Measurements from ENCODE around the gene GABRR3.
A peak's percentile ranks its signal among the peaks of the same experiment; 100 is the strongest.

GABRR3 gene

GRCh38 chr3:97991293-97991682 lies 43.8 kb downstream of the GABRR3 start:
- no peak for DNase-seq (ENCODE audit: low read depth in 2 of 3, low spot score in 1 of 3)

- DNase-seq (ENCODE audit: low read depth in 2 of 3, low spot score in 1 of 3), result no peak
Observed at GRCh38 chr3:97990624-97991292, 44.4 kb downstream of the GABRR3 start.

DNA sequence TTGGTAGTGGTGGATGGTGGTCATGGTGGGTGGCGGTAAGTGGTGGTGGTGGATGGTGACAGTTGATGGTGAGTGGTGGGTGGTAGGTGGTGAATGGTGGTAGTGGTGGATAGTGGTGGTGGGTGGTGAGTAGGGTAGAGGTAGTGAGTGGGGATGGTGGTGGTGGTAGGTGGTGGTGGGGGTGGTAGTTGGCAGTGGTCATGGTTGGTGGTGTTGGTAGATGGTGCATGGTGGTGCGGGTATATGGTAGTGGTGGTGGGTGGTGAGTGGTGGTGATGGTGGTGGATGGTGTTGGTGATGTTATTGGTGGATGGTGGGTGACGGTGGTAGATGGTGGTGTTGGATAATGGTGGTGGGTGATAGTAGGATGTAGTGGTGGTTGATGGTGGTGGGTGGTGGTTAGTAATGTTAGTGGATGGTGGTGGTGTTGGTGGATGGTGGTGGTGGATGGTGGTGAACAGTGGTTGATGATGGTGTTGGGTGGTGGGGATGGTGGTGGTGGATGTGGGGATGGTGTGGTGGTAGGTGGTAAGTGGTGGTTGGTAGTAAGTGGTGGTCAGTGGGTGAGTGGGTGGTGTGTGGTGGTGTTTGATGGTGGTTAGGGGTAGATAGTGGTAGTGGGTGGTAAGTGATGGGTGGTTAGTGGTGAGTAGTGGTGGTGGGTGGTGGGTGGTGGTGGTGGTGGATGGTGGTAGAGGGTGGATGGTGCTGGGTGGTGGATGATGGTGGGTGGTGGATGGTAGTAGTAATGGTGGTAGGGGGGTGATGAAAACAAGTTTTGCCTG lies 46.1 kb downstream of the GABRR3 start:
- DNase-seq (ENCODE audit: low read depth in 2 of 3, low spot score in 1 of 3), result no peak

DNA sequence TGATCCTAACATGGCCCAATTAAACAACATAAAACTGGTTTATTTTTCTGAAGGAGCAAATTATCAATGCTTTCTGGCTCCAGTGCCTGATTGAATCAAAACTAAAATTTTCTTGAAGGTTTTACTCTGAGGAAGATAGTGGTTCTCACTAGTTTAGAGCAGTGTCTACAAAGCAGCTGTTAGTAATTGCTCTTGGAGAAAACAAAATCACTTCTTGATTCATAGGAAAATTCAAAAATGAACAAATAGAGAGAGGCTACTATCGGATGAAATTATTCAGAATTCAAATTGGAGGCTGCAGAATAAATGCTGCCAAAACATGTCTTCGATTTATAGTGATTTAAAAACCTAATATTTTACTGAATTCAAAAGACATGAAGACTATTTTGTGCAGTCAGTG lies 47.8 kb downstream of the GABRR3 start:
- DNase-seq (ENCODE audit: low read depth in 2 of 3, low spot score in 1 of 3), result no peak

DNA sequence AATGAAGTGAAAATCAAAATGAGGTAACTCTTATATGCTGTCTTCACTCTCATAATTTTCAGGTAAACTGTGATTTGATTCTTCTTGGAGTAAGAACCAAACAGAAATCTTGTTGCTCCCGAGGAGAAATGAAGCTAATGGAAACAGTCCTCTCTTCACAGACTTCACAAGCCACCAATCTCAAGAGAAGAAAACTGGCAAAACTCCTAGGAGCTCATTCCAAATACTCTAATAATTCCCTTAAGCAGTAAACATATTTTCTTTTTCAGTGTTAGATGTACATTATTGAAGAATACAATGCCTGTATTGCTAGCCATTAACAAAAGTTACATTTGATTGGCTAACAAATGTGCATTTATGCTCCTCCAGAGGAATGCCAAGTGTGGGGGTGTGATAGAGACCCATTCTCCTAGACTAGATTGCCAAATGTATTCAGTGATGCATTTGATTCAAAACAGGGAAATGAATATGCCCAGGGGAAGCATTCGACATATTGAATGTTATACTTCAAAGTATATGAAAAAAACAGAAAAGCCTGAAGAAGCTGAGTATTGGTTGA lies 51.1 kb downstream of the GABRR3 start:
- DNase-seq (ENCODE audit: low read depth in 2 of 3, low spot score in 1 of 3), result no peak

DNA sequence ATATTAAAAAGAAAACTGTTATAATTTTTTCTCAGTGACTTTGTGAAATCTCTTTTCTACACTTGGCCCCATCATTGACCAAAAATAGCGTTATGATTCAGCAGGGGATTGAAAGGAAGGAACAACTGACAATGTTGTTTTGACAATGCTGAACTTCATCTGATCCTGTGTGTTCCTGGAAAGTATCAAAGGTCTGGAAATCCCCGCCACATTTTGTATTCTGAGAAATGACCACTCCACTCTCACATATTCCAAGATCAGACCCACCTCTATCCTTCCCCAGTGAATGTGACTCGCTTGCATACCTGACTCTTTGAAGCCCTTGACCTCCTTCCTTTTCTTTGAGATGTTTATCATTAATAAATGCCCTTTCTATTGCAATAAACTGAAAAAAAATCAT lies 53.2 kb downstream of the GABRR3 start:
- no peak for DNase-seq (ENCODE audit: low read depth in 2 of 3, low spot score in 1 of 3)

DNA sequence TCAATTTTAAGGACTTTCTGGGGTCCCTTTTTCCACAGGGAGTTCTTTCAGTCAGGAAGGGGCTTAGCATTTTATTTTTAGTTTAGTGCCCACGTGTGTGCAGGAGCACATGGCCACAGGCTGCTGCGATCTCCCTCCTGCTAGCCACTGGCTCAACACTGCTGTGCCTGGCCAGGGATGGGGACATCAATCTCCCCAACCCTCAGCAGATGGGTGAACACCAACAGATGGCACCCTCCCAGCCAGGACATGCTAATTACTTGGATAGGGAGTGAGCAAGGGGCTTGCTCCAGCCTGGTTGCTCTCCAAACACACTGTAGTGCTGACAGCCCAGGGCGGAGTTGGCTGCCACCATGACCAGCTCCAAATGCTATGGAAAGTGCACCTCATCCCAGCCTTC lies 55.5 kb downstream of the GABRR3 start:
- DNase-seq (ENCODE audit: low read depth in 2 of 3, low spot score in 1 of 3), result no peak

- no peak for DNase-seq (ENCODE audit: low read depth in 2 of 3, low spot score in 1 of 3)
Observed at GRCh38 chr3:97975466-97975865, 59.6 kb downstream of the GABRR3 start.

DNA sequence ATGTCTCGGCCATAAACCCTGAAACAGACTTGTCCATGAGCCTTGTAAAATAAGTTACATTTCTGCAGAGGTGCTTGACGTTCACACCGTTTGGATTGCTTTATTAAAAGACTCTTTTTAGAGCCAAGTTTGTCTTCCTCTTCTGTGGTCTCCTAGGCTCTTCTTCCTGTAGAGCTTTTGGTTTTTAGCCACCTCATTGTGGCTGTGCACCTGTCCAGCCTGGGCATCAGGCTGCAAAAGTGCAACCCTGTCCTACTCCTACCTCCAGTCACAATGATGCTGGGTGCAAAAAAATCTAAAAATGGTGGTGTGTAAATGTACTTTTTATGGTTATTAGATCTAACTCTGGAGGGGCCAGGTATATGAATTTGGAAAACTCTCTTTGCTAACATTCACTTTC lies 60.1 kb downstream of the GABRR3 start:
- no peak for DNase-seq (ENCODE audit: low read depth in 2 of 3, low spot score in 1 of 3)

DNA sequence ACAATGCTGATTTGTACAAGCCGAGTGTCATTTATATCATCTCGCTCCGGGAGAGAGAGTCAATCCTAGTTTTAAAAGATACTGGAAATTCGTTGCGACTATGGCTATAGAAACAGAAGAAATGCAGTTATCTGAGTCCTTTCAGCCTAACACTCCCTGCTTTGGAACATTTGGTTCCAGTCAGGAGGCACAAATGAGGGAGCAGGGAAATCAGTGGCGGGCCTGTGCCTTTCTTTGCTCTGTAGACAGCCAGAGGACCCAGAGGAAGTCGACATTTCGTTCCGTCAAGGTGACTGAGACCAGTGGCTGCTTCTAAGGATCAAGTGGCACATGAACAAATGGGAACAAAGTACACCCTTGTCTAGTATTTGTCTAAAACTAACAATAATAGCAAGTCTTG lies 62.1 kb downstream of the GABRR3 start:
- no peak for DNase-seq (ENCODE audit: low read depth in 2 of 3, low spot score in 1 of 3)

GRCh38 chr3:97971679-97972567 lies 63.2 kb downstream of the GABRR3 start, which contains the start of gene RIOX2:
Gene RIOX2 (minus strand): TSS chr3:97972431. CDS start chr3:97967593, 4,838 bp downstream.
- DNase-seq (ENCODE audit: low read depth in 2 of 3, low spot score in 1 of 3), result peak; percentile 57 to 70 (median 69)

DNA sequence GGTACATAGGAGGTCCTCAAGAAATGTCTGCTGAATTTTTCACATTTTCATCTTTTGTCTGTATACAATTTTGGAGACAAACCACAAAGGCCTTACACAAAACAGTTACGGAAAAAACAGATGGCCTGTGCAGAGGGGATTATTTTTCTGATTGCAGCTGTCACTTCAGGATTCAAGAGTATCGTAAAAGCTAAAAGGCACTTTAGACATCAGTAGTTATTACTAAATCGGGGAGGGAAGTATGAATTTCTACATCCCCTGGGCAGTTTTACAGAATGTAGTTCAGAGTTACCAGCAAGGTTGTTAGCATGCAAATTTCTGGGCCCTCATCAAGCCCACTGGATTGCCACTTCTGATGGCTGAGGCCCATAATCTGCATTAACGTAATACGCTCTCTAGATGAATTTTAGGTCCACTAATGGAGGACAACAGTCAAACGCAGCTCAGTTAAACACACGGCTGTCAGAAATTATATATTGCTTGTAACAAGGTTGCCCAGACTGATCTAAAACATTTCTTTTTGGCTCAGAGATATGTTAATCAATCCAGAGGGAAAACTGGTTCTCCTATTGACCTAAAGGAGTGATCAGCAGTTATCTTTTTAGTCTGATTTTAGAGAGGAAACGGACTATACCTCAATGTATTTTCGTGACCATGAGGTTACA lies 64.0 kb downstream of the GABRR3 start:
- DNase-seq (ENCODE audit: low read depth in 2 of 3, low spot score in 1 of 3), result no peak

DNA sequence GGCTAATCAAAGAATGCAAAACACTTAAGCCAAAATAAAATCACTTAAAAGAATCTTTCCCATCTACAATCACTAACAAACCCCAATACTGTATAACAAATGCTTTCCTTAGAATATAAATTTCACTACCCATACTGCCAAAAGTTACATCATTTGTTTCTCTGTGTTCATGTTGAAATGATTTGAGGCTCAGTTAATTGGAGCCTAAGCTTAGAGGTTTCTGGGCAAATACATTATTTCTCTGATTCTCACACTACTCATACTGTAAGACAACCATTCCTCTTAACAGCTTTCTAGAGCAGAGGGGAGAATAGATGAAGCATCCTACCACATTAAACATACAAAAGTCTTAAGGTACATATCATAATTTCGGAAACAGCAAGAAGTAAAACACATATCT lies 65.0 kb downstream of the GABRR3 start:
- DNase-seq (ENCODE audit: low read depth in 2 of 3, low spot score in 1 of 3), result no peak

DNA sequence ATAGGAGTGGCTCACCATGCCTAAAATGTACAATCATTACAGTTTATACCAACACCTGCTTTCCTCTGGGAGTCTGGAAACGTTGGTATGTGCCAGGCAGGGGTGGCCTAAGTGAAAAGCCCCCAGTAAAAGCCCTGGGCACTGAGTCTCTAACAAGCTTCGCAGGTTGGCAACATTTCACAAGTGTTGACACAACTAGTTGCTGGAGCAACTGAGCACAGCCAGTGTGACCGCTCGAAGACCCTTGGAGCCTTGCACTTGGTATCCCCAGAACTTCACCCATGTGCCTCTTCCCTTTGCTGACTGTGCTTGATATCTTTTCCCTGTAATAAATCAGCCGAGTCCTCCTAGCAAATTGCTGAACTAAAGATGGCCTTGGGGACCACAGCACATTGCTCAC lies 65.6 kb downstream of the GABRR3 start:
- no peak for DNase-seq (ENCODE audit: low read depth in 2 of 3, low spot score in 1 of 3)

GRCh38 chr3:97968376-97968775 lies 66.7 kb downstream of the GABRR3 start:
- no peak for DNase-seq (ENCODE audit: low read depth in 2 of 3, low spot score in 1 of 3)

GRCh38 chr3:97967966-97968365 lies 67.1 kb downstream of the GABRR3 start:
- DNase-seq (ENCODE audit: low read depth in 2 of 3, low spot score in 1 of 3), result no peak

DNA sequence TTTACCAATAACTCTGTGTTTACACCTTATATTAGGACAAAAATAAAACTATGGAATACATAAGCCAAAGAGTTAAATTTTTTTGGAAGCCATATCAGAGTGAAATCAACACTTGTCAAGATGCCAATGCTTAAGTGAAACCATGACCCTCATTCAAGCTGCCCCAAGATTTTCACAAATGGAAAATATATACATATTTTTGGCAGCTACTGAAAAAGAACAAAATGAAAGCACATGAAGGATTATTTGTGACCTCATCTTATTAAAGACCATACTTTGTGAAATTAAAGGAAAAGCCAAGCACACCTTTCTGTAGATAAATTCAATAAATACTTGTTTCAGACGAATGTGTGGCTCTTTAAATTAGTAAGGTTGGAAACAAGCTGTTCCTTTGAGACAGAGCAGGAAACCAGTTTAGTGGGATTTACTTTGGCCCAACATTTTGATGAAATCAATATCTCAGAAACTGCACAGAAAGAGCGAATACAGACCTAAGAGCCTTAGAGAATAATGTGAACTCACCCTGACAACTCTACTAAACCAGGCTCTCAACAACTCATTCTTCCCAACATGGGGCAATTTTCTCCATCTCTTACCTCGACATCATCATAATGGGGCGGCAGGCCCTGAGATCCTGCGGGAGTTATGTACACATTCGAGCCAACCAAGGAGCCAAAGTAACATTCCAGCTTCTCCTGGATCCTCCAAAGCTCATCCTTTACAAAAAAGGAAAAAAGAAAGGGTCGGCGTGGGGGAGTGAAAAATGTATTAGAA lies 73.9 kb downstream of the GABRR3 start:
- no peak for DNase-seq (ENCODE audit: low read depth in 2 of 3, low spot score in 1 of 3)

DNA sequence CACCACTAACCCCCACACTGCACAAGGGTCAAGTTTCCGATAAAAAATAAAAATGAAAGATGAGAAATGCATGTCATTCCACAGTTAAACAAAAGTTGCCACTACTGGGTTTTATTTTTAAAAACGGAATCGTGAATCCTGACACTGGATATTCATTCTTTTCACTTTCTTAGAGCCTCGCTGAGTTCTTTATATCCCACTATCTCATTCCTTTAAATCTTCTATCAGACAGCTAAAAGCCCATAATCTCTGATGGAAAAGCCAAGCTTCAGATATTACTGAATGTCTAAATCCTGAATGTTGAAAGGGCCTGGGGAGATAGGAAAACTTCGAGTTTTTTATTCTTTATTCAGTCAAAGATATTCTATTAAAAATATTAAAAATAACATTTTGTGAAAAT lies 74.6 kb downstream of the GABRR3 start:
- no peak for DNase-seq (ENCODE audit: low read depth in 2 of 3, low spot score in 1 of 3)

- no peak for DNase-seq (ENCODE audit: low read depth in 2 of 3, low spot score in 1 of 3)
Observed at GRCh38 chr3:97959872-97960271, 75.2 kb downstream of the GABRR3 start.

GRCh38 chr3:97958796-97959195 lies 76.3 kb downstream of the GABRR3 start:
- no peak for DNase-seq (ENCODE audit: low read depth in 2 of 3, low spot score in 1 of 3)

All from stimulated activated CD4-positive, alpha-beta T cell treated with anti-CD3 and anti-CD28 coated beads, Interleukin-12 subunit alpha, Interleukin-12 subunit beta, amount 100 ng/mL, for 48 hours (primary cell).